Activated T-cell treated with anti-CD3 and anti-CD28 coated beads for 24 hours (primary cell): Measurements from ENCODE around the gene ADAMTS17.

Experiments
- DNase-seq: peaks from one replicate; pipeline ENCODE4 v3.0.0-alpha.2; 2020; ENCODE audit warnings: low read depth

ADAMTS17 gene

DNA sequence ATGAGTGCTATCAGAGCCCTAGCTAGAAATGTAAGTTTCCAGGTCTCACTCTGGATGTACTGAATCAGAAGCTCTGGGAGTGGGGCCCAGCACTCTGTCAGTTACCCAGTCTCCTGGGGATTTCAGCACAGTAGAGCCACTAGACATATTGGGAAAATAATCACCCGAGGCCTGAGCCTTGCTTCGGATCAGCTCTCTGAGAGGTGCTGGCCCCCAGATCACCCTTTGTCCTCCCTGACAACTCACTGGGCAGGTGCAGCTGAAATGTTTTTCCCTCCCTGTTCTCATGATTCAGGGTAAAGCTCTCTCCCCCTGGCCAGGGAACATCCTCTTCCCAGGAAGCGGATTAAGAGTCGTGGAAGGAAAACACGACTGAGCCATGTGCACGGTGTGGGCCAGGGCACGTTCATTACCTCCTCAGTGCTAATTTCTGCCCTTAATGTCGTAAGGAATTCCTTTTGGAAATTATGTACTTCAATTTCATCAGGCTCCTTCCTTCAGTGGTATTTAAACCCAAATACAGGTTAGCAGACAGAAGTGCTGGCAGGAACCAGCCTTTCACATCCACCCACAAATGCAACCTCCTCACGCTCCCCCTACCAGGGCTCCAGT, 311.8 kb downstream of the ADAMTS17 start:
- no peak for DNase-seq

DNA sequence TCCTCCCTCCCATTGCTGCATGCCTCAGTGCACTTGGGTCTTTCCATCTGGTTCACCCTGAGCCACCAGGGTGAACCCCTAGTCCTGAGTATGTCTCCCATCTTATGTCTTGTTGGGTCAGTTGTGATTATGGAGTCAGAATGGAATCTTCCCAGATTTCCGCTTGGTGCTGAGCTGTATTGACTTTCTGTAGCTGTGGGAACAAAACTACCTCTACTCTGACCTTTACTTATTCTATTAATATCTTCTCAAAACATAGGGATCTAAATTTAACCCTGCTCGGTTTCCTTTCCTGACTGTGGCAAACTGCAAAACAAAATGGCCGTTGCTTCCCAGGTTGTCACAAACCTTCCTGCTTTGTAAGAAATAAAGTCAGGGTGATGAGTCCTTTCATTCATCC, 312.7 kb downstream of the ADAMTS17 start:
- no peak for DNase-seq

DNA sequence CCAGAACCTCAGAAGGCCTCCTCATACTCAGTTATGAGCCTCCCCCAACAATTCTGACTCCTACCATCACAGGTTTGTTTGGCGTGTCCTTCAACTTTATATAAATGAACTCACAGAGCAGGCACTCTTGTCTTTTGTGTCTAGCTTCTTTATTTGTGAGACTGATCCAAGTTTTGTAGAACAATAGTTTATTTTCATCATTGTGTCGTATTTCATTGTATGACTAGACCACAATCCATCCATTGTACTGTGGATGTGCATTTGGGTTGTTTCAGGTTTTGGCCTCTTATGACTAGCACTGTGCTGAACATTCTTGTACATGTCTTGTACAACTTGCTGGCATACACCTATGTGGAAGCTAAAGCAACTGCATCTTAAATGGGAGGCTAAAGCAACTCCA, 315.7 kb downstream of the ADAMTS17 start:
- DNase-seq, result no peak

DNA sequence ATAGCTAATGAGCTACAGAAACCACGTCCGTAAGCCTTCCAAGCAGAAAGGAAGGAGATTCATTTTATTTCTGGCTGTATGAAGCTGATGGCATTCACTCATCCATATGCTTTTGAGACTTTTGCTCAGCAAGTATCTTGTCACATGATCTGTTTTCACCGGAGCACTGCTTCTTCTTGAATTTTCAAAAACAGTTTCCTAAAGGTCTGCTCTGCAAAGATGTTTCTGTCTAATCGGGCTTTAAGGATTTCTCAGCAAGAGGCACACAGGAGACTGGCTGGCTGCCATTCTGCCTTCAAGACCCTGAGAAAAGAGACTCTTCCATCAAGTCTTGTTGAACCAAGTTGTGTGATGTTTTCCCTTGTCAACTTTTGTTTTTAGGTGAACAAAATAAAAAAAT, 319.0 kb downstream of the ADAMTS17 start:
- no peak for DNase-seq

DNA sequence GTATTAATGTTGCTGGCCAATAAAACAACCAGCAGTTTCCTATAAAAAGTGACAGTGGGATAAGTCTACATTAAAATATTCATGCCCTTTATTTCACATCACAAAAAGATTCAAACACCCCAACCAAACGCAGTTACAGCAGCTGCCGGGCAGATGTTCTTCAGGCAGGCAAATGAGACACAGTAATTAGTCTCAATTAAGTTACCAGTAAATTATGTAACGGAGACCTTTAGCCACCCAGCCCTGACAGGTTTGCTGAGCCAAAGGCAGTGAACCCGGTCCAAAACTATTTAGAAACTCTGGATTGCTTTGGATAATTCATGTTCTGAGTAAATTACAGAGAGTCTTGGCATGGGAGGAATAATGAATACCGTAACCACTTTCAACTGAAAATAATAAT, 319.4 kb downstream of the ADAMTS17 start:
- DNase-seq, result no peak

DNA sequence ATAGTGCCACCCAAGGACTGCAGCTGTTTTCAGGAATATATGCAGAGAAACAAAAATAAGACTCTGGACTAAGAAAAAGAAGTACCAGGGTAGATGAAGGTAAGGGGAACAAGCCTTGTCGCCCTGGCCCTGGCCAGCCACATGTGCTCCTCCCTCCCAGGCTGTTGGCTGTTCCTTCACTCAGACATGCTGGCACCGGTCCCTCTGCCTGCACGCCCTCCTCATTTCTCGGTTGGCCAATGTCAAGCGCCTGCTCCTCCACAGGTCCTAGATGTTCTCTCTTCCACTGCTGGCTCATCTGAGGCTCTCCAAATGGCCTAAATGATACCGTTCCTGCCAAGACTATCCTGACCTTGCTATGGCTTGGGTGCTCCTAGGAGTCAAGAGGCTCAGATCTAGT, 320.1 kb downstream of the ADAMTS17 start:
- no peak for DNase-seq

DNA sequence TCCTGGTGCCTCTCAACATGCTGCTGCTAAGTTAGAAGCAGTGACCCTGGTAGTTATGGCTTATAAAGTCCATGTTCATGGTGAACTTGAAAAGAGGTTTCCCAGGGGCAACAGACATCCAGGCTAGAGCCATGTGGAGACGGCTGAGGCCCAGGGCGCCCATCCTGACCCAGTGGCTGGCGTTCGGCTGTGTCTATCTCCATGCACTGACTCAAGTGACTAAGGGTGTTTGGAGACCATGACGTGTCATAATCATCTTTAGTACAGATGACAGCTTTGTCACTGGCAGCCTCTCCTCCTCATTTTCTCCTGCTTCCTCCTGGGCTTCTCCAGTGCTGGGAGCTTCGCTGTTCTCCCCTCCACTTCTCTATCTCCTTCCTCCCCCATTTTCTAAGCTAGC, 321.2 kb downstream of the ADAMTS17 start:
- DNase-seq, result no peak

DNA sequence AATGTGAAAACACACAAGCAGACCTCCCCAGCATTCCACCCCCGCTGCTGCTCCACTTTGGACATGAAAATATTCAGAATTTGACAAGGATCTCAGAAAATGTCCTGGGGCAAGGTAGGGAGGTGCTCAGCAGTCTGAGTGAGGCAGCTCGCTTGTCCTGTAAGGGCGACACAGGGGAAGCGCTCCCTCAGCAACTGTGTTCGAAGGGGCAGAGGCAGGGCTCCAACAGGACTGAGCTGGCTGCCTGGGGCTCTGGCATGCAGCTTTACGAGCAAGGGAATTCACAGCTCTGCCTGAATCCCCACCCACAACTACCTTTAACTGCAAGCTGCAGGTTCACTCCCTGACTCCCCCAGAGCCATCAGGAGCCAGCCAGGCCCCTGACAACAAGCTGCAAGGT, 321.6 kb downstream of the ADAMTS17 start:
- DNase-seq, result no peak

DNA sequence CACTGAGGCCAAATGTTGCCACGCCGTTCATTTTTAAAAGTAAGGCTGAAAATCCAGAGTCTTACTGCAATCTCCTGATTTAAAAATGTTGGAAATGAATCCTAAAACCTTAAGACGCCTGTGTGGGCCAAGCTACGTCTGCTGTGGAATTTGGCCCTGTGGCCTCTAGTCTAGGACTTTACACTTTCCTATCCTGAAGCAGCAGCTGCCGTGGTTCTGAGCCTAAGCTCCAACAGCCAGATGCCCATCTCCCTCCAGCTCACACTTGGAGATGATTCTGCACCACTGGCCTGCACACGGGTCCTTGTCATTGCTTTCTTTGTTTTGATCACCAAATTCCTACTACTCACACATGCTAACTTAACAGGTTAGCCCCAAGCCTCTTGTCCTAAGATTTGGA, 322.2 kb downstream of the ADAMTS17 start:
- no peak for DNase-seq

DNA sequence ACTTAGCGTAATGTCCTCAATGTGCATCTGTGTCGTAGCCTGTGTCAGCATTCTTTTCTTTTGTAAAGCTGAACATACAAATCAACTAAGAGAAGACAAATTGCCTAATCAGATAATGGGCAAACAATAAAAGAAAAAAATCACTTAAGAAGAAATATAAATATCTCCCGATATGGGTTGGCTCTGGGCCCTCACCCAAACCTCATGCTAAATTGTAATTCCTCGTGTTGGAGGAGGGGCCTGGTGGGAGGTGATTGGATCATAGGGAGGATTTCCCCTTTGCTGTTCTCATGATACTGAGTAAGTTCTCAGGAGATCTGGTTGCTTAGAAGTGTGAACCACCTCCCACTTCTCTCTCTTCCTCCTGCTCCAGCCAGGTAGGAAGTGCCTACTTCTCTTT, 323.6 kb downstream of the ADAMTS17 start:
- no peak for DNase-seq

DNA sequence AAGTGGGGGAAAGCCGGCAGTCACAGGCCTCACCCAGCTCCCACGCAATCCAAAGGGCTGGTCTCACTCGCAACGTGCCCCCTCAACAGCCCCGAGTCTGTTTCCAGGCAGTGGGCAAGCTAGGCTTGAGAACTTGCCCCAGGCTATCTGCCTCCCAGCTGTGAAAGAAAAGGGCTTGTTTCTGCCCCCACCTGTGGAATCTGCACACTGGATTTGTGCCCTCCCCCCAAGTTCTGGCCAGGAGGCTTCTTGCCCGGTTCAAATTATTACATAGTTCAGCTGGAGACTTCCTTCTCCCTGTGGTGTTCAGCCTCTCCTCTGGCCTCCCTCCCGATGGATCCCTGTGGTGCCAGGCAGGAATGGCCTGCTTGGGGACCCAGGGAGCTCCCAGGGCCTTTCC, 324.6 kb downstream of the ADAMTS17 start:
- no peak for DNase-seq

DNA sequence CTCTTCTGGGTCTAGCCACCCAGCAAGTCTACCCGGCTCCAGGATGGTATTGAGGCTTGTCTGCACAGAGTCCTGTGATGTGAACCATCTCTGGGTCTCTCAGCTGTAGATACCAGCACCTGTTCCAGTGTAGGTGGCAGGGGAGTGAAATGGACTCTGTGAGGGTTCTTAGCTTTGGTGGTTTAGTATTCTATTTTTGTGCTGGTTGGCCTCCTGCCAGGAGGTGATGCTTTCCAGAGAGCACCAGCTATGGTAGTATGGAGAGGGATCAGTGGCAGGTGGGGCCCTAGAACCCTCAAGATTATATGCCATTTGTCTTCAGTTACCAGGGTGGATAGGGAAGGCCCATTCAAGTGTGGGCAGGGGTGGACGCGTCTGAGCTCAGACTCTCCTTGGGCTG, 325.1 kb downstream of the ADAMTS17 start:
- DNase-seq, result no peak

DNA sequence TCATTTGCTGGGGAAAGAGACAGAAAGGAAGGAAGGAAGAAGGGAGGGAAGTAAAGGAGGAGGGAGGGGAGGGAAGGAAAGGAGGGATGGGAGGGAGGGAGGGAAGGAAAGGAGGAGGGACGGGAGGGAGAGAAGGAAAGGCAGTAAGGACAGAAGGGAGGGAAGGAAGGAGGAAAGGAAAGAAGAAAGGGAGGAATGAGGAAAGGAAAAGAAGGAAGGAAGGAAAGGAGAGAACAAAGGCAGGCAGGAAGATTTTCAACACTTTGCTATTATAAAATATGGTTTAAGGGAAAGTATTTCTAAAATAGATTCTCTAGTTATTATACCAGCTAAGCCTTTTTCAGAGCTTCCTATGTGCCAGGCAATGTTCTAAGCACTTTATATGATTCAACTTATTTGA, 330.5 kb downstream of the ADAMTS17 start:
- no peak for DNase-seq

DNA sequence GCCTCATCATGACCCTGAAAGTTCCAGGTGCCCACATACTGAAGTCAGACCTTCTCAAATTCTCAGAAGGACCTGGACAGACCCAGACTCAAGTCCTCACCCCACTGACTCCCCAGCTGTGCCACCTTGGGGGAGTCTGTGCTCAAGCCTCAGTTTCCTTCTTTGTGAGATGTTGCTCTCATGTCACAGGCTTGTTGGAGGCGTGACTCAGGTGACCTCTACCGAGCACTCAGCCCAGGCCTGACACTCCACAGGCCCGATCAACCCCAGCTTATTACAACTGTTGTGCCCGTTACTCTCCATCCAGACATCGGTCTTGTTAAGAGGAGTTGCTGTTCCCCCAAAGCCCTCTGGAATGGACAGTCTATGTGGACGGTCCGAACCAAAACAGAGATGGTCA, 332.4 kb downstream of the ADAMTS17 start:
- DNase-seq, result no peak

DNA sequence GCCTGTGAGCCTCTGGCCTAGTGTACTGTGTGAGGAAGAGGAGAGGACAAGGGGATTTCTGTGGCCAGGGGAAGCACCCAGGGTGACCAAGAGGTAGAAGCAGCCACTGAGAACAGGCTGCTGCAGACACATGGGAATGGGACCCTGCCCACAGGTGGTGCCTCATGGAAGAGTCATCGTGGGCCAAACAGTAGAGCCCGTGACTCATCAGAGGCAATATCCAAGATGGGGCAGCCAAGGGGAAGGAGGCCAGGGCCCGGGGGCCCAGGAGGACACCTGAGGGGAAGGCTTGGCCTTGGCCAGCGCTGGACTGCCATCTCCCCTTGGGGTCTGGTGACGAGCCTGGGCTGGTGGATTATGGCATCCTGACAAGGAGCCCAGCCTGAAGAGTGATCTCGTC, 333.5 kb downstream of the ADAMTS17 start:
- DNase-seq, result no peak

DNA sequence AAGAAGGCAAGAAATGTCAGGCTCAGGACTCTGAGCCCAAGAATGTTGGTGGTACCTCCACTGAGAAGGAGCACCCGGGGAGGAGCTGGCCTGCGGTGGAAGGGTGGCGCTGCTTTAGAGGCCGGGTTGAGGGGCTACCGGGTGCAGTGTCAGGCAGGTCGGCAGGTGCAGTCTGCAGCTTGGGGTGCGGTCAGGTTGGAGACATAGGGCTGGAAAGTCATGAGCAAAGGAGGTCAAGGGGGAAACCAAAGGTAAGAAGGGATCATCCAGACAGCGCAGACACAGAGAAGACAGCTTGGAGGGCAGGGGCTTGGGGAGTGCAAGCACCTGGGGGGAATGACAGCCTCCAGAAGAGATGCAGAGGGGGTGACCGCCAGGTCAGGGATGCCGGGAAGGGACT, 334.2 kb downstream of the ADAMTS17 start:
- no peak for DNase-seq

DNA sequence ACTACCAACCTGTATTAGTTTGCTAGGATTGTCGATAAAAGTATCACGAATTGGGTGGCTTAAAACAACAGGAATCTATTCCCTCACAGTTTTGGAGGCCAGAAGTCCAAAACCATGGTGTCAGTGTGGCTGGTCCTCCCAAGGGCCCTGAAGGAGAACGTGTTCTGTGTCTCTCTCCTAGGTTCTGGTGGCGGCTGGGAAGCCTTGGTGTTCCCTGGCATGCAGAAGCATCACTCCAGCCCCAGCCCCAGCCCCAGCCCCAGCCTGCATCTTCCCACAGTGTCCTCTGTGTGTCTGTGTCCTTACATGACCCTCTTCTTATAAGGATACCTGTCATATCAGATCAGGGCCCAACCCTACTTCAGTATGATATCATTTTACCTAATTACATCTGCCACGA, 336.1 kb downstream of the ADAMTS17 start:
- no peak for DNase-seq

DNA sequence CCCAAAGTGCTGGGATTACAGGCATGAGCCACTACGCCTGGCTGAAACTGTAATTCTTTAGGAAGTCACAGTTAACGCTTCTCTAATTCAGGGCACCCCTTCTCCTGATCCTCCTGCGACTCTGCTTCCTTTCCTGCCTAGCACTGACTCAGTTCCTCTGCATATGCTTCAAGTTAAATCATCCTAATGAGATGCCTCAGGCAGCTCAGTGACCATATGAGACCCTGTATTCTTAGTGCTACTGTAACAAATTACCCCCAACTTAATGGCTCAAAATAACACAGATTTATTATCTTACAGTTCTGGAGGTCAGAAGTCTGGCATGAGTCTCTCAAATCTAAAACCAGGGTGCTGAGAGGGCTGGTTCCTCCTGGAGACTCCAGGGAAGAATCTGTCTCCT, 336.8 kb downstream of the ADAMTS17 start:
- no peak for DNase-seq

DNA sequence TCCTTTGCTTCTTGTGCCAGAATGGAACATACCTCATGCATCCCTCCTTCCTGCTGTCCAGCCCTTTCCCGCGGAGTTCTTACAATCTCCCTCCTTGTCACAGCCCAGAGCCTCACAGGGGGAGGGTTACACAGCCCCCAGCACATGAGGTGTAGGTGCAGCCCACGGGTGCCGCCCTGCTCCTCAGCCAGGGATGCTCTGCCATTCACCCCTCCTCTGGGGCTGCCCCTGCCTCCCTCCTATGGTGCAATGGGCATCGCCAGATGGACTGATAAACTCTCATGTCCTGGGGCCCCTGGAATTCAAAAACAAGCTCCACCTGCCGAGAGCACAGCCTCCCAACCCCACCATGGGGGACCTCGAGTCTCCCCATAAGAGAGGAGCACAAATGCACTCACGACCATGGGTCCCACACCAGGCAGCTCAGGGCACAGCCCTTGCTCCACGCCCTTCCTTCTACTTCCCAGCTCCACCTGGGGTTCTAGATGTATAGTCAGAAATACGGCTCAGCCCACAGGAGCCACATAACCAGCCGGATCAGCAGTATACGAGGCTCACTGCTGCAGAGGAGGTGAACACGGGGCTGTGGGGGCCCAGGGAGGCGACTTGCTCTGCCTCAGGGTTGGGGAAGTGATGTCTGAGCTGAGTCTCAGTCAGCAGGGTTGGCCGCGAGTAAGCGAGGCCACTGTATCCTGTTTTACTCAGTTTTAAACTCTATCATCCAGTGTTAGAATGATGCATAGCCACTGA, 338.8 kb downstream of the ADAMTS17 start:
- no peak for DNase-seq

DNA sequence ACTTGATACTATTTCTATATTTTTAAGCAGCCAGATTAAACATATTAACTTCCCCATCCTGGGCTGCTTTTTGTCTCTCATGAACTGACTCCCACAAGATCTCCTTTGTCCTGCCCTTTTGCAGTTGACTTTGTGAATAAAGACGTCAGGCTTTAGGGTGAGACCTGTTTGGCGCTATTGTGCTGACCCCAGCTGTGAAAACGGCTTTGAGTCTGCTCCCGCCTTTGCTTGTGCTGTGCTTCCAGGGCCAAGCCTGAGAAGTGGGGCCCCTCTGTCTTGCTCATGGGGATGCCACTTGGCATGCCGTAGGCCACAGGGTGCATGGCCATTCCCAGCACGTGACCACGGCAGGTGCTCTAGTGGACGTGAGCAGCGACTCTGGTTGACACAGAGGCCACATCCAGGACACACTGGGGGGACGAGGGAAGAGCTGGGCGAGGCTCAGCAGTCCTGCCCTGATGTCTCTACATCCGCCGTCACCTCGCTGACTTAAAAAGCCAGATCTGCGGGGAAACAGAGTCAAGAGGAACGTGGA, 339.6 kb downstream of the ADAMTS17 start:
- DNase-seq, result no peak

DNA sequence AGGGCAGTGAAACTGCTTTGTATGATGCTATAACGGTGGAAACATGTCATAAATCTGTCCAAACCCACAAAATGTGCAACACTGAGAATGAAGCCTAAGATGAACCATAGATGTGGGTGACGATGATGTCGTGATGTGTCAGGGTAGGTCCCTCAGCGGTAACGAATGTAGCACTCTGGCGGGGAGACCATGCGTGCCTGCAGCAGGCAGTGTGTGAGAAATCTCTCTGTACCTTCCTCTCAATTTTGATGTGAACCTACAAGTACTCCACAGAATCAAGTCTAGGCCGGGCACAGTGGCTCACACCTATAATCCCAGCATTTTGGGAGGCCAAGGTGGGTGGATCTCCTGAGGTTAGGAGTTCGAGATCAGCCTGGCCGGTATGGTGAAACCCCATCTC, 340.4 kb downstream of the ADAMTS17 start:
- DNase-seq, result no peak

DNA sequence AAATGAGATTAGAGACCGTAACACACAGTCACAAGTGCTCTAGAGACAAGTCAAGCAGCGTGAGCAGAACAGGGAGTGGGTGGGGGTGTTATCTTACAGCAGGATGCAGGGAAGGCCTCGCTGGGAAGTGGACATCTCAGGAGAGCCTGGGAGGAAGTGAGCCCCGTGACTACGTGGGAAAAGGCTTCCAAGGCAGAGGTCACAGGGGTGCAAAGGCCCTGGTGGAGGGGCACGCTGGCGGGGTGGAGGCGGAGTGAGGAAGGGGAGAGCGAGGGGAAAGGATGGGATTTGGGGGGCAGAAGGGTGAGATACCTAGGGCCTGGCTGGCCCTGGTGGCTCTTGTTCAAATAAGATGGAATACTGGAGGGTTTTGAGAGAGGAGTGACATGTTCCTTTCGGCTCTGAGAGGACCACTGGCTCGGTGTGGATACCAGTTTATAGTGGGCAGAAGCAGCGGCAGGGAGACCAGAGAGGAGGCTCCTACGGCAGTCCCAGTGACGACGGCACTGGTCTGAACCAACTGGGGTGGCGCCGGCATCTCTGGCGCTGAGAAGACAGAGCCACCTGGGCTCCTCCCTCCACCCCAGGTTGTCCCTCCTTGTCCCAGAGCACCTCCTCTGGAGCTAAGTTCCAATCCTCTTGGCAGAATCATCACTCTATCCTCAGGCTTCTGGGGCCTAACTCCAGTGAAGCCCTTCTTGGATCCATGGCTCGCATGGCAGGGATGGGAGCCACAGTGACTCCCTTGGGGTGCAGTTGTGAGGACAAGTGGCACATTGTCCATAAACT, 342.3 kb downstream of the ADAMTS17 start:
- no peak for DNase-seq

DNA sequence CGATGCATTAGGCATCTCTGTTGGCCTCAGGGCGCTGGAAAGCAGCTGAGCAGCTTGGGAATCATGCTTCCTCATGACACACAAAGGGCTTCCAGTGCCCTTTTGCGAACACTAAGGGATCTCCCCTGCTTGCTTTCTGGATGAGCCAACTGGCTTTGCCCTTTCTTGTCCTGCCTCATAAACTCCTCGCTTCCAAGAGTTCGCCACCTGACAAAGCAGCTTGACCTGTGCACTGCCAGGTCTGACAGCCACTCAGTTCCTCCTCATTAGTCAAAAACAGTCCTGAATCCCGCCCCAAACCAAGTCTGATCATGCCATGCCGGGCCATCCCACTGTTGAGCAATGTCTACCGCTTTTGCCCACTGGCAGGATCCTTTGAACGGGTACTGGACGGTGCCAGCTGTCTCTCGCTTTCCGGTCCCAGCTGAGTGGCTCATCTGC, 343.1 kb downstream of the ADAMTS17 start:
- no peak for DNase-seq
